NB4 (cell line): ENCODE data around the gene KCTD6.

Experiments
- CTCF ChIP-seq: IDR thresholded peaks from one replicate; pipeline ENCODE4 v1.5.1; 2012; ENCODE audit warnings: low read depth, low read length
- MAX ChIP-seq: IDR thresholded peaks from 2 replicates; pipeline ENCODE4 v1.6.1; 2011; ENCODE audit warnings: low read depth, low read length
- POLR2A ChIP-seq: IDR thresholded peaks from 2 replicates; pipeline ENCODE4 v1.6.1; 2011; ENCODE audit warnings: mild to moderate bottlenecking; ENCODE audit not compliant: insufficient read length; ENCODE audit errors: extremely low read depth

- TF ChIP-seq CTCF = no peak
- no peak for TF ChIP-seq POLR2A
- TF ChIP-seq MAX = no peak
These were observed 16.8 kb upstream of the KCTD6 start for GRCh38 chr3:58474967-58475578.
